Measurements from ENCODE around the gene ARHGAP32.

- no peak for TF ChIP-seq CTCF (IDR thresholded peaks at IDR 0.05)
- no peak for TF ChIP-seq EP300 (IDR thresholded peaks at IDR 0.05)
Measured at GRCh38 chr11:128962896-128963295, 229.2 kb downstream of the ARHGAP32 start.
